Heart left ventricle (tissue), 13 donors: Measurements from ENCODE around the gene SAMD11.

Experiments
- POLR2A ChIP-seq, 2 donors: fragments of 450-650 bp; IDR thresholded peaks; one replicate each; pipeline ENCODE4 v1.6.1; 2017; ENCODE audit warnings: antibody characterized with exemption in 2 of 2, mild to moderate bottlenecking in 2 of 2, moderate library complexity in 2 of 2
- TF ChIP-seq, protein P1 (sequence below), 12 donors: fragments of 200-600 bp; sonication (generic) in 4 of 12; IDR thresholded peaks; one replicate each; pipeline versions ENCODE4 v1.5.0 to v1.8.0; 2018 to 2022; ENCODE audit warnings: antibody characterized with exemption in 12 of 12, mild to moderate bottlenecking in 5 of 12
- donor health status: ischemic (EF 13 %, LVEDD 7.1; RV severe dilation, severe dysfunction).
- donor health status: DM: no; HTN: yes; CAD: no.
- donor health status: DM: no; HTN: no; CAD: no.
- donor health status: ischemic (EF 25% LVEDD 6.9; RV normal size, moderate dysfunction).
- donor health status: ischemic (EF 25% LVEDD 5.7; RV mildly dilated, moderate dysfunction).
- donor health status: ischemic (EF 35%, LVEDD 5.7; RV mildly dilated, moderate dysfunction).
- donor health status: nonischemic (EF 11% LVEDD 7.7; RV severe dilation, severe dysfunction).
- donor health status: DM: yes; HTN: yes; CAD: no.
- donor health status: PGD.
- donor health status: ischemic (EF 29% LVEDD 5.4; RV normal size, mild dysfunction).
- donor health status: nonischemic (EF 23%, LVEDD 6.1; RV moderate dilation, normal function).

- TF ChIP-seq, protein P1, sequence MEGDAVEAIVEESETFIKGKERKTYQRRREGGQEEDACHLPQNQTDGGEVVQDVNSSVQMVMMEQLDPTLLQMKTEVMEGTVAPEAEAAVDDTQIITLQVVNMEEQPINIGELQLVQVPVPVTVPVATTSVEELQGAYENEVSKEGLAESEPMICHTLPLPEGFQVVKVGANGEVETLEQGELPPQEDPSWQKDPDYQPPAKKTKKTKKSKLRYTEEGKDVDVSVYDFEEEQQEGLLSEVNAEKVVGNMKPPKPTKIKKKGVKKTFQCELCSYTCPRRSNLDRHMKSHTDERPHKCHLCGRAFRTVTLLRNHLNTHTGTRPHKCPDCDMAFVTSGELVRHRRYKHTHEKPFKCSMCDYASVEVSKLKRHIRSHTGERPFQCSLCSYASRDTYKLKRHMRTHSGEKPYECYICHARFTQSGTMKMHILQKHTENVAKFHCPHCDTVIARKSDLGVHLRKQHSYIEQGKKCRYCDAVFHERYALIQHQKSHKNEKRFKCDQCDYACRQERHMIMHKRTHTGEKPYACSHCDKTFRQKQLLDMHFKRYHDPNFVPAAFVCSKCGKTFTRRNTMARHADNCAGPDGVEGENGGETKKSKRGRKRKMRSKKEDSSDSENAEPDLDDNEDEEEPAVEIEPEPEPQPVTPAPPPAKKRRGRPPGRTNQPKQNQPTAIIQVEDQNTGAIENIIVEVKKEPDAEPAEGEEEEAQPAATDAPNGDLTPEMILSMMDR (IDR thresholded peaks at IDR 0.05), result no peak
- TF ChIP-seq POLR2A (IDR thresholded peaks at IDR 0.05), result no peak
These were observed 68.2 kb downstream of the SAMD11 start for GRCh38 chr1:991895-992294.
